ENCODE data around the gene PRKG1. TPM values are rescaled to one million over a fixed set of nuclear protein-coding genes. Genes with fewer than 3 reads are reported as not detected.

The PRKG1 gene
- total RNA-seq, 4 donors from 2014 or later: 0.63 to 4.3 (median 2.1) TPM

- TF ChIP-seq POLR2A (IDR thresholded peaks at IDR 0.05) (no peak), CTCF (IDR thresholded peaks at IDR 0.05) (no peak)
- WGBS, 2 donors: 66 to 75% methylated on average over 2 of the region's 2 CpGs
- intact Hi-C loops (cut with DNase I; ENCODE audit: low total_unique reads): no loop called here
- DNase-seq (ENCODE audit: low spot score in 2 of 2): no peak
- no peak overlapping the region for H3K4me3 ChIP-seq (ENCODE audit: low read depth, poor library complexity, severe bottlenecking)
These were observed 1194.5 kb downstream of the PRKG1 start for GRCh38 chr10:52268790-52269189.

- no peak for DNase-seq (ENCODE audit: low spot score in 2 of 2)
- WGBS, 2 donors: 81 to 88% methylated on average over 4 of the region's 4 CpGs
- intact Hi-C loops (cut with DNase I; ENCODE audit: low total_unique reads): no loop called here
These were observed 1194.9 kb downstream of the PRKG1 start for GRCh38 chr10:52269233-52269632.

GRCh38 chr10:52276163-52276562 is 1201.9 kb downstream of the PRKG1 start:
- intact Hi-C loops (cut with DNase I; ENCODE audit: low total_unique reads): no loop called here
- H3K4me3 ChIP-seq (ENCODE audit: low read depth, poor library complexity, severe bottlenecking): no peak overlapping the region
- no peak for DNase-seq (ENCODE audit: low spot score in 2 of 2)
- TF ChIP-seq CTCF (IDR thresholded peaks at IDR 0.05) (no peak), POLR2A (IDR thresholded peaks at IDR 0.05) (no peak)
- WGBS, 2 donors: 87 to 90% methylated on average over 2 of the region's 2 CpGs

More at GRCh38 chr10:52269233-52269632, 1194.9 kb downstream of the PRKG1 start:
- TF ChIP-seq POLR2A (IDR thresholded peaks at IDR 0.05) (no peak), CTCF (IDR thresholded peaks at IDR 0.05) (no peak)
- H3K4me3 ChIP-seq (ENCODE audit: low read depth, poor library complexity, severe bottlenecking): no peak overlapping the region

GRCh38 chr10:52276986-52277385 is 1202.7 kb downstream of the PRKG1 start:
- 19 to 30% methylated on average over 1 of the region's 1 CpG for WGBS, 2 donors
- TF ChIP-seq CTCF (IDR thresholded peaks at IDR 0.05) (no peak), POLR2A (IDR thresholded peaks at IDR 0.05) (no peak)
- intact Hi-C loops (cut with DNase I; ENCODE audit: low total_unique reads): no loop called here
- no peak overlapping the region for H3K4me3 ChIP-seq (ENCODE audit: low read depth, poor library complexity, severe bottlenecking)
- DNase-seq (ENCODE audit: low spot score in 2 of 2): no peak

- no peak for DNase-seq (ENCODE audit: low spot score in 2 of 2)
- no peak overlapping the region for H3K4me3 ChIP-seq (ENCODE audit: low read depth, poor library complexity, severe bottlenecking)
- TF ChIP-seq POLR2A (IDR thresholded peaks at IDR 0.05) (no peak), CTCF (IDR thresholded peaks at IDR 0.05) (no peak)
- WGBS, 2 donors: 36 to 42% methylated on average over 3 of the region's 3 CpGs
- intact Hi-C loops (cut with DNase I; ENCODE audit: low total_unique reads): no loop called here
These were observed 1205.3 kb downstream of the PRKG1 start for GRCh38 chr10:52279546-52279945.

GRCh38 chr10:52280051-52280450 is 1205.8 kb downstream of the PRKG1 start:
- WGBS, 2 donors: 82 to 86% methylated on average over 1 of the region's 1 CpG
- no peak for DNase-seq (ENCODE audit: low spot score in 2 of 2)
- intact Hi-C loops (cut with DNase I; ENCODE audit: low total_unique reads): no loop called here
- no peak overlapping the region for H3K4me3 ChIP-seq (ENCODE audit: low read depth, poor library complexity, severe bottlenecking)
- TF ChIP-seq CTCF (IDR thresholded peaks at IDR 0.05): no peak
- no peak for TF ChIP-seq POLR2A (IDR thresholded peaks at IDR 0.05)
